SH-SY5Y (cell line): ENCODE measurements around the gene TYR.

Source experiments
- GATA2 ChIP-seq: IDR thresholded peaks from 2 replicates; pipeline ENCODE4 v1.6.1; 2011; ENCODE audit warnings: mild to moderate bottlenecking, low read depth, low read length
- GATA3 ChIP-seq: IDR thresholded peaks from 2 replicates; pipeline ENCODE4 v1.6.1; 2011; ENCODE audit warnings: low read depth, mild to moderate bottlenecking, low read length, moderate library complexity

- no peak for TF ChIP-seq GATA2
- no peak for TF ChIP-seq GATA3
These were observed 116.4 kb downstream of the TYR start for GRCh38 chr11:89293965-89294679.
